Urinary bladder (tissue), 4 donors: Measurements from ENCODE around the gene C14orf119. TPM values are rescaled to one million over a fixed set of nuclear protein-coding genes. Genes with fewer than 3 reads are reported as not detected.

Experiments used
- DNase-seq: peaks from one replicate; pipeline ENCODE4 v3.0.0-alpha.2; 2015; ENCODE audit errors: extremely low spot score
- H3K27ac ChIP-seq: one replicate; pipeline ENCODE4 v1.5.1; 2013; ENCODE audit warnings: low read depth, mild to moderate bottlenecking, moderate library complexity
- H3K36me3 ChIP-seq: one replicate; pipeline ENCODE4 v1.6.1; 2013; ENCODE audit warnings: mild to moderate bottlenecking, moderate library complexity; ENCODE audit not compliant: insufficient read depth
- H3K4me1 ChIP-seq: one replicate; pipeline ENCODE4 v1.6.1; 2013; ENCODE audit warnings: mild to moderate bottlenecking, moderate library complexity; ENCODE audit not compliant: insufficient read depth
- H3K4me3 ChIP-seq: one replicate; pipeline ENCODE4 v1.5.1; 2013; ENCODE audit warnings: low read depth, low read length
- WGBS: extraction: QIAGEN DNeasy Blood & Tissue Kit; methylation state at CpG from one replicate; pipeline ENCODE4 v1.1.7; 2013; 5-methylcytosine and 5-hydroxymethylcytosine counted together
- polyA plus RNA-seq: library from polyadenylated mRNA; stranded (reverse); fragments of 200-250 nt; gene quantifications from one replicate; pipeline ENCODE4 v1.2.3, GENCODE V29; 2013
- total RNA-seq: library from RNA; depleted of rRNA; stranded (reverse); fragments of >200 nt; gene quantifications from one replicate; pipeline ENCODE4 v1.2.3, GENCODE V29; 2014
- donor health status: healthy with polysubstance abuse.
- donor health status: healthy.

Gene C14orf119
- total and polyA plus RNA-seq, 2 donors = 37.2 to 51.8 TPM

DNA sequence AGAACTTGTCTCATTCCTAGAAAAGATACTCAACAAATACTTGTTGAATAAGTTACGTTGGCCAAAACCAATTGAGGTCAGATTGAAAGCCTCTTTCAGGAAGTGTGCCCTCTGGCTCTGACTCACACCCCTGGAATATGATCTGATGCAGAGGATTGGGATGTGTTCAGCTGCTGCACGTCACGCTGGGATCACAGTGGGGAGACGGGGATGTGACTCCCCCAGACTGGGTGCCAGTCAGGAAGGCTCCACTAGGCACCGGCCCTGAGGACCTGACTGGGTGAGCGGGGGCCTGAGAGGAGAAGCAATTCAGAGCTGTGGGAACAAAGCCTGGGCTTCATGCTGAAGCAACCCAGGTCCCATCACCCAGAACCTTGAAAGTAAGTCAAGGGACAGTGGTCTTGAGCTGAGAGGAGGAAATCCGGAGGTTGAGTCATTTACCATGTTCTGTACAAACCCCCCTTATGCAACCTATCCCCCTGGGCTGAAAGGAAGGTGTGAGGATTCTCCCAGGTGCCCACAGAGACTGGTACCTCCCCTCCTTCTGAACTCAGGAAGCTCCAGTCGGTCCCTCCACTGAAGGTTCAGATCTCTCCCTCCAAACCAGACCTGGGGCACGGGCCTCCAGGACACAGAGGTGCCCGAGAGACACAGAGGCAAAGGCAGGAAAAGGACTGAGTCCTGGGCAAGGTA, 19.9 kb downstream of the C14orf119 start:
- Histone ChIP-seq H3K27ac (no peak overlapping the region), H3K4me1 (no peaks in the 10 kb centered on the region), H3K36me3 (no peaks in the 10 kb centered on the region), H3K4me3 (no peak overlapping the region)
- DNase-seq = no peak
- WGBS = 76% methylated on average over 10 of the region's 10 CpGs

DNA sequence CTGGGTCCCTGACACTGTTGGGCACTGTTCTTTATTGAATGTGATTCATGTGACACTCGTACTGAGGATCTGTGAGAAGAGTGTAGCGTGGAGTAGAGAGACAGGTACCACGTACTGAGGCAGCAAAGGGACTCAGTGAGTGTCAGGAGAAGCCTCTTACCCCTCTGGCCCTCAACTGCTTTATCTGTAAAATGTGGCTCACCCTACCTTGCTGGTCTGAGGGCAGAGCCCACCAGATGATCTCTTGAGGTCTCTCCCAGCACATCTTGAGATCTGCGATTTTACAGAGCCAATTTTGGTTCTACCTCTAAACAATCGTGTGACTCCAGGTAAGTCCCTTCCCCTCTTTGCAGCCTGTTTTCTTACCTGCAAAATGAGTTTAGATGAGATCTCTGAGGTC, 20.6 kb downstream of the C14orf119 start:
- H3K4me1 ChIP-seq = no peaks in the 10 kb centered on the region
- WGBS = 86% methylated on average over 5 of the region's 5 CpGs
- no peak overlapping the region for H3K27ac ChIP-seq
- DNase-seq = no peak
- no peak overlapping the region for H3K4me3 ChIP-seq
- H3K36me3 ChIP-seq = no peaks in the 10 kb centered on the region

DNA sequence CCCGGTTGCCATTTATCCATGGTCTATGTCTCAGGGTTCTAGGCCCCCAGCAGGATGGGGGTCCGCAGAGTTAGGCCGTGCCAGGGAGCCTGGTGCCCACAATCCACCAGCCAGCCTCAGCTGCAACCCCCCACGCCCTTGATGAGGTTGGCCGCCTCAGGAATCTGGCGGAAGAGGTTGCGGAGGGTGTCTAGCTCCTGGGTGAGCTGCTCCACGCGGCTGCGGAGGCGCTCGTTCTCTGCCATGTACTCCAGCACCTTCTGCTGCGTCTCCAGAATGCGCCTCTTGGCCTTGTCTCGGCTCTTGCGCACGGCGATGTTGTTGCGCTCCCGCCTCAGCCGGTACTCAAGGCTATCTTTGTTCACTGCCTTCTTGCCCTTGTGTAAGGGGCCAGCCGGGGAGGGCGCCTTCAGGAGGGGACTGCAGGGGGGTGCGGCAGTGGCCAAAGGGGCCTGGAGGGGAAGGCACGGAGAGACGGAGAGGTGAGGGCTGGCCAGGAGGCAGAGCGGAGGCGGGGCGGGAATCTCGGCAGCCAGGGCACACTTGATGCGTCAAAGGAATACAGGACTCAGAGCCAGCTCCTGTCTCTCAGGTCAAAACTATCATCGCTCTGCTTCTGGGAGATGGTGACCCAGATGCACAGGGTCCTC, 22.2 kb downstream of the C14orf119 start:
- no peaks in the 10 kb centered on the region for H3K36me3 ChIP-seq
- no peaks in the 10 kb centered on the region for H3K4me1 ChIP-seq
- 87% methylated on average over 32 of the region's 32 CpGs for WGBS
- no peak overlapping the region for H3K27ac ChIP-seq
- H3K4me3 ChIP-seq = no peak overlapping the region
- no peak for DNase-seq

DNA sequence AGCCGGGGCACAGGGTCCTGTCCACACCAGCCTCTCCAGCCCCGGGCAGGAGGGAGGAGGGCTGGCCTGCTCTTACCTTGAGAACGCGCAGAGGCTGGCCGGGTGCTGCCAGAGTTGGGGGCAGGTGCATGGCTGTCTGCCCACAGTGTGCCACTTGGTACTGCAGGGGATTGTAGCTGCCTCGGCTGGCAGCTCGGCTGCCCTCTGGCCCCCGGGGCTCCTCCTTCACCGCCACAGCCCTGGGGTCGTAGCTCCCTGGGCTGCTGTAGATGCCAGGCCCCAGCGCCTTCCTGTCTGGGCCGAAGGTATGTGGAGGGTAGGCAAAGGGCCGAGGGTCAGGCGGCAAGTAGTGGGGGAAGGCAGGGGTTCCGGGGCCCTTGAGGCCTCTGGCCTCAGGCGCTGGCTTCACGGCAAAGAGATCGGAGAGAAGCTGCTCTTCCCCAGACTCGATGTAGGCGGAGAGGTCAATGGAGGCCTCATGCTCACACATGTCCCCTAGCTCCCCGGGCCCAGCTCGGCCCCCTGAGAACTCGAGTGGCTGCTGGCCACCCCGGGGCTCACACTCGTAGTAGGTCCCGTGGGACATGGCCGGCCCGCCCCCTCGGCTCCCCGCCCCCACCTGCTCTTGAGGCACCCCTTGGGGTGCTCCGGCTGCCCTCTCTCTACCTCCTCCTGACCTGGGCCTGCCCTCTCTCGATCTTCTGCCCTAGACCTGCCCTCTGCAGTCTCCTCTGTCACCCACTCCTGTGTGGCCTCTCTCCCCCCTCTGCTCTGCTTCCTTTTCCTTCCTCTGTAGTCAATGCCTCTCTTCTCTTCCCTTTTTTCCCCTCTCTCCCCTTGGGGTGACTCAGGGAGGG, 23.4 kb downstream of the C14orf119 start, which contains the start of gene CEBPE:
CEBPE (minus strand) TSS at position 750 of the 857 bp plus-strand sequence; CDS start at position 586, 164 bp downstream.
- Histone ChIP-seq H3K36me3 (no peaks in the 10 kb centered on the region), H3K4me3 (no peak within 1 kb of the TSS), H3K4me1 (no peaks in the 10 kb centered on the region), H3K27ac (no peak within 1 kb of the TSS)
- no peak for DNase-seq
- WGBS = 83% methylated on average over 32 of the region's 32 CpGs

DNA sequence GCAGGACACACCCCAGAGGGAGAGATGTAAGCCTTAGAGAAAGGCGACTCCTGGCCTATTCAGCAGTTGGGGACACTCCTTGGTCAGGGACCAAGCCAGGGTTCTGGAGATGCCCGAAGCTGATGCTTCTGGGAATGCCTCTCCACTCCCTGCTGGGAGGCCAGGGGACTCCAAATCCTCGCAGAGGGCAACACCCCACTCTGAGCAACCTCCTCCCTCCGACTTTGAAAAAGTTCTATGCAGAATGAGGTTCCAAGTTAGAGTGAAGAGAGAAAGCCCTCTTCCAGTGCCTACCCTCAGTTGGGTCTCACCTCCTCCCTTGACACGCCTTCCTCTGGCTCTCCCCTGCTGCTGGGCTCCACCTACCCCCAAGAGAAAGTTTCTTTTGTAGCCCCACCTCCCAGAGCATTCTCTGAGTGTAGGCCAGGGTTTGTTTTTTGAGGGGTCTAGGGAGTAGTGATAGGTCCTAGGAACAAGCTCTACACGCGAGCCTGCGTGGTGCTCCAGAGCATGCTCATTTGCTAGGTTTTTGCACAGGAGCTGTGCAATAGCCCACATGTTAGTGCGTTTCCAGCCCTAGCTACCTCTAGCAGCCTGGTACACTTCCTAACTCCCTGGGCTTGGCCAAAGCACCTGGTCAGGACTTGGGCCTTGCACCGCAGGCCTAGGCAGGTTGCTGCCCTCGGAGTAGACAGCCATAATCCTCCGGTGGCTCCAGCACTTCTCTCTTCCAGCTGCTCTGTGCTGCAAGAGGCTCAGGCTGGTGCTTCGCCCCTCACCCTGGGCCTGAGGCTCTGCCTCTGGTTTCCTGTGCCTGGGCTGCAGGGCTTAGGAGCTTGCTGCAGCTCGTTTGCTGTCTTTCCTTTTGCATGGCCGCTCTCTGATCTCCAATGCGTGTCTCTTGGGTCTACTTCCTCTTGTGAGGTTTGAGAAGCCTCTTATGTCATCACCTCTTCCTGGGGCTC, 24.3 kb downstream of the C14orf119 start:
- Histone ChIP-seq H3K4me3 (no peak overlapping the region), H3K27ac (no peak overlapping the region), H3K36me3 (no peaks in the 10 kb centered on the region), H3K4me1 (no peaks in the 10 kb centered on the region)
- no peak for DNase-seq
- WGBS = 75% methylated on average over 16 of the region's 16 CpGs

DNA sequence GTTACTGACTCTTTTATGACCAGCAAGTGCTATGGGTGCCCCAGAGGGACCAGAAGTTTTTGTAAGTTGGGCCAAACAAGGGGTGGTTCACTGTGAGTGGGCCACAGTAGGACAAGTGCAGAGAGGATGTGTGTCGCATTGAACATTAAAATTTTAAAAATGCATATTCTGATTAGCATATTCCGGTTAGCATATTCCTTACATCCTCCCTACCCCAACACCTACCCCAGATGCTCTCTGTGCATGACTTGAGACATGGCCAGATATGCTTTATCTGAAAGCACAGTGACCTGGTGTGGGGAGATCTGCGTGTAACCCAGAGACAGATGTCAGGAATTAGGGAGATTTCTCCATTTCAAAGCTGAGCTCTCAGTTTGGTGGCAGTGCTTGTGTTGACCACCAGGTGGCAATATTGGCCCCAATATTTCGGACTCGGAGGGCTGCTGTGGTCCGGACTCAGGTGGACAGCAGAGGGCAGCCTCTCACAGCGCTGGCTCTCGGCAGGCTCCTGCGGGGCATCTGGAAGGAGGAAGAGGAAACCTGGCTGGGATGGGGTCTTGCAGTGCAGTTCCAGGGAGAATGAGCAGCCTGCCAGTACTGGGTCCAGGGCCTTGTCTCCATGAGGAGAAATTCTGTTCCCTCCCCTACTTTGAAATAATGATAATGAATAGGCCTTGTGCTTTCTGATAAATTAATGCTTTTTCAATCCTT, 25.4 kb downstream of the C14orf119 start:
- Histone ChIP-seq H3K4me3 (no peak overlapping the region), H3K36me3 (no peaks in the 10 kb centered on the region), H3K27ac (no peak overlapping the region), H3K4me1 (no peaks in the 10 kb centered on the region)
- 18% methylated on average over 9 of the region's 9 CpGs for WGBS
- peak; percentile 84 for DNase-seq

DNA sequence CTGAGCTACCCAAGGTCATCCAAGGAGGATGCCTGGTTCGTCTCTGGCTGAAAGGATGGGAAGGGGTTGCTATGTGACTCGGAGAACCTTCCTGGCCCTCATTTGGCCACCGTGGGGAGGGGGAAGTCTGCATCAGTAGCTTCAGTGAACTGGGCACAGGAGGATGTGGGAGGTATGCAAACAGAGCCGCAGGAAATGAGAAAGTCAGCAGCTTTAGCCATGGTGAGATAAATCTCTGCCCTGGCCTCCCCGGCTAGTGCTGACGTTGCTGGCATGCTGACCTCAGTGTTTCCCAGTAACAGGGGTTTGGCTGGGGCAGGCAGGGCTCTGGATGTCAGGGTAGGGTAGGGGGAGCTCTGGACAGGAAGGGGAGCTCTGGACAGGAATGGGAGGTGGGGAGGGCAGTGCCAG, 26.1 kb downstream of the C14orf119 start:
- H3K36me3 ChIP-seq = no peaks in the 10 kb centered on the region
- no peak for DNase-seq
- H3K27ac ChIP-seq = no peak overlapping the region
- 29% methylated on average over 6 of the region's 6 CpGs for WGBS
- no peak overlapping the region for H3K4me3 ChIP-seq
- no peaks in the 10 kb centered on the region for H3K4me1 ChIP-seq

DNA sequence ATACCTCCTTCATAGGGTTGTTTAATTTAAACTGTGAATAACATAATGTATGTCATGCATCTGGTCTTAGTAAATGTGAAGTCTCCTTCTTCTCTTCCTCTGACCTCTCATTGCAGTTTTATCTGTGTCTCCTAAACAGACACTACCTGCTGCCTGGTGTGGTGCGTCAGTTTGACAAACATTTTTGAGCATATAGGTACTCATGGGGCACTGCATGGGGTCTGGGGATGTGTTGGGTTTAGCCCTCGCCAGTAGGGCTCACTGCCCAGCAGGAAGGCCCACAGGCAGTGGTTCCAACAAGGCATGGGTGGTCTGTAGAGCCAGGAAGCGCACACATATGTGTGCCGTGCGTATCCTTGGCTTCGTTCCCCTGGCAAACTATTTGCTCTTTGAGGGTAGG, 26.8 kb downstream of the C14orf119 start:
- Histone ChIP-seq H3K4me3 (no peak overlapping the region), H3K36me3 (peaks cover 2% of the 10 kb centered on the region), H3K27ac (no peak overlapping the region), H3K4me1 (no peaks in the 10 kb centered on the region)
- 92% methylated on average over 6 of the region's 6 CpGs for WGBS
- DNase-seq = no peak

DNA sequence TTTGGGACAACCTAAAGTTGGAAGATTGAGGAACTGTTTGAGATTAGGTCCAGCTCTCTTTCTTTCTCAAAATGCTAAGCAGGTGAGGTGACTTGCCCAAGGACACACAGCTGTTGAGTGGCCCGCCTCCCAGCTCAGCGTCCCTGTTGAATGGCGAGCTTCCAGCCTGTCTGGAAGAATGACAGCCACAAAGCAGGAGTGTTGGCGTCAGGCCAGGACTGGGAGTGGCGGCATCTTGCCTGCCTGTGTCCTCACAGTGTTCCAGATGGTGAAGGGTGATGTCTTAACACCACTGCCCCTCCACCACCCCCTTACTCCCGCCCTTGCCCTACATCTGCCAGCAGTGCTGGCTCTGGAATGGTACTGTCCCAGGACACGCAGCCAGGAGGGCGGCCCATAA, 28.1 kb downstream of the C14orf119 start:
- 50% methylated on average over 8 of the region's 8 CpGs for WGBS
- no peak for DNase-seq
- peaks cover 2% of the 10 kb centered on the region for H3K36me3 ChIP-seq
- H3K4me1 ChIP-seq = no peaks in the 10 kb centered on the region
- H3K4me3 ChIP-seq = no peak overlapping the region
- no peak overlapping the region for H3K27ac ChIP-seq

DNA sequence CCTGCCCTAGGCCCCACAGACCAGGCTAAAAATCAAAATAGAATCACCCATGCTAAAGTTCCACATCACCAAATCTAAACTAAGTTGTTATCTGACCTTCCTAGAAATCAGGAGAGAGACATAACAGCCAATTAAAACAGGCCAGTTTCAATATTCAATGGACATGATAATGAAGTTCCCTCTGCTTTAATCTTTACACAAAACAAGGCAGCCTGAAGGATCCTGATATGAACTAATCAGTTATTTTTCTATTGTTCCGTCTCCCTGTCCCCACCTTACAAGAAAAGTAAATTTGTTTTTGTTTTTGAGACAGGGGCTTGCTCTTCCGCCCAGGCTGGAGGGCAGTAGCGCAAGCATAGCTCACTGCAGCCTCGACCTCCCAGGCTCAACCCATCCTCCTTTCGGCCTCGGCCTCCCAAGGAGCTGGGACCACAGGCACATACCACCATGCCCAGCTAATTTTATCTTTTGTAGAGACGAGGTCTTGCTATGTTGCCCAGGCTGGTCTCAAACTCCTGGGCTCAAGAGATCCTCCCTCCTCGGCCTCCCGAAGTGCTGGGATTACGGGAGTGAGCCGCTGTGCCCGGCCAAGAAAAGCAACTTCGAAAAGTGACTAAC, 29.1 kb downstream of the C14orf119 start:
- Histone ChIP-seq H3K4me3 (no peak overlapping the region), H3K36me3 (peaks cover 2% of the 10 kb centered on the region), H3K4me1 (no peaks in the 10 kb centered on the region), H3K27ac (no peak overlapping the region)
- 89% methylated on average over 13 of the region's 13 CpGs for WGBS
- no peak for DNase-seq

DNA sequence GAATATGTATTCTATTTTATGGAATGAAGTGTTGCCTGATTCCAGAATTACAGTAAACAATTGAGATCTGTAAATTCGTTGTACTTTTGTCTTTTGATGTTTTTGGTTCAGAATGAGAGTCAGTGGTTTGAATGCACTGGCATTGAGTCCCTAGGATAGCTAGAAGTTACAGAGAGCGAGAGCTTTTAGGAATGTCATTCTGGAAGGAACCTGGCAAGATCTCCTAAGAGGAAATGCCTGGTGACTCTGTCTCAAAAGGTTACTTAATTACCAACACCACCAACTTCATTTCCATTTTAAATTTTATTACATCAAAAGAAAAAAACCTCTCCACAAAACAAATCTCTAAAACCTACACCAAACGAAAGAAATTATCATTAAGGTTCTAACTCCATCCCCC, 29.7 kb downstream of the C14orf119 start:
- WGBS = 69% methylated on average over 3 of the region's 3 CpGs
- Histone ChIP-seq H3K36me3 (peaks cover 2% of the 10 kb centered on the region), H3K27ac (no peak overlapping the region), H3K4me3 (no peak overlapping the region), H3K4me1 (no peaks in the 10 kb centered on the region)
- DNase-seq = no peak

DNA sequence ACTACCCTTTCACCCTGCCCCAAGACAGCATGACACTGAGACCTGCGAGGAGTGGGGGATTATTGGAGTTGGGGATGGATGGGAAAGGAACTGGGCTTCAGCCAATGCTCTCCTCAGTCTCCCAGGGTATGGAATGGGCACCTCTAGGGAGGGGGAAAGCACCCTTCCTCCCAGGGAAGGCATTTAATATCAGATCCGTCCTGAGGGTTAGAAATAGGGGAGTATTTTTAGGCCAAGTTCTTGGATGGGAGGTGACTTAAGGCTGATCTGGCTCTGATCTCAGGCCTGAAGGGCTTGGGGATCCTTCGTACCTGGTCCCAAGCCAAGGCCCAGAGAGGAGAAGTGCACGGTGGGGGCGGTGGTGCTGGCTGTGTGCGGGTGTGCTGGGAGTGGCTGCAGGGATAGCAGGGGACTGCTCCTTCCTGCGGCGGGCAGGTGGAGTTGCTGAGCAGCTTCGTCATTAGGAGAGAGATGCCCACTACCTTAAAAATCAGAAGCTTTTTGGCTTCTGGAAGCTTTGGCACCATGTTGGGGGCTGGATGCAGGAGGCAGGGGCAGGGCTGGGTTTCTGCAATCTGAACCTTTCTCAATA, 30.7 kb downstream of the C14orf119 start:
- DNase-seq = no peak
- Histone ChIP-seq H3K27ac (no peak overlapping the region), H3K4me3 (no peak overlapping the region), H3K4me1 (no peaks in the 10 kb centered on the region), H3K36me3 (peaks cover 2% of the 10 kb centered on the region)
- WGBS = 62% methylated on average over 9 of the region's 9 CpGs
